ENCODE data around the gene GGT5. TPM values are rescaled to one million over a fixed set of nuclear protein-coding genes. Genes with fewer than 3 reads are reported as not detected.
"Not testable (repeated sequence)": the region's sequence is repeated elsewhere in the genome, so short reads cannot be mapped to it uniquely, and the experiment has no call there.

The GGT5 gene, protein sequence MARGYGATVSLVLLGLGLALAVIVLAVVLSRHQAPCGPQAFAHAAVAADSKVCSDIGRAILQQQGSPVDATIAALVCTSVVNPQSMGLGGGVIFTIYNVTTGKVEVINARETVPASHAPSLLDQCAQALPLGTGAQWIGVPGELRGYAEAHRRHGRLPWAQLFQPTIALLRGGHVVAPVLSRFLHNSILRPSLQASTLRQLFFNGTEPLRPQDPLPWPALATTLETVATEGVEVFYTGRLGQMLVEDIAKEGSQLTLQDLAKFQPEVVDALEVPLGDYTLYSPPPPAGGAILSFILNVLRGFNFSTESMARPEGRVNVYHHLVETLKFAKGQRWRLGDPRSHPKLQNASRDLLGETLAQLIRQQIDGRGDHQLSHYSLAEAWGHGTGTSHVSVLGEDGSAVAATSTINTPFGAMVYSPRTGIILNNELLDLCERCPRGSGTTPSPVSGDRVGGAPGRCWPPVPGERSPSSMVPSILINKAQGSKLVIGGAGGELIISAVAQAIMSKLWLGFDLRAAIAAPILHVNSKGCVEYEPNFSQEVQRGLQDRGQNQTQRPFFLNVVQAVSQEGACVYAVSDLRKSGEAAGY
- 7.2 and 16.2 TPM in 2 replicates for total RNA-seq

DNA sequence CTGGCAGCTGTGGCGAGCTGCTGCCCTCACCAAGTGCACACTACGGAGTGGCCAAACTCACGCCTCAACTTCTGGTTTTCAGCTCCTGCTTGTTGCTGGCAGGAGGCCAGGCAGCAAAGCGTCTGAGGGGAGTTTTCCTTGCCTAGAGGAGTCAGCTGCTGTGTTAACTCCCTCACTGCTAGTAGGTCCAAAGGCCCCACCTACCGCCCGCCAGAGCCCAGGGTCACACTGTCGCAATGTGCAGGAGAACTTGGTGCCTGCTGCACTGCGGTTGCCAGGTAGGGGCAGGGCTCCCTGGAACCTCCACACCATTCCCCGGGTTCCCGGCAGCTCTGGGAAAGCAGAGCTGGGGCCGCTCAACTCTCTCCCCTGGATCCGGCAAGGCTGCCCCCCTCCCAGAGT is at the start of gene GGT5:
GGT5 (minus strand) TSS at position 53 of the 402 bp plus-strand sequence. CDS start 357 bp downstream, outside the sequence.
- not testable (repeated sequence) for H3K27me3 ChIP-seq (ENCODE audit: insufficient read depth, low read length); H2AFZ ChIP-seq (ENCODE audit: low read length); H3K9me3 ChIP-seq (ENCODE audit: low read depth, low read length); DNase-seq (ENCODE audit: insufficient read length, low spot score, missing footprints); H4K20me1 ChIP-seq (ENCODE audit: insufficient read depth, low read length); H3K36me3 ChIP-seq (ENCODE audit: insufficient read depth, low read length); H3K79me2 ChIP-seq (ENCODE audit: insufficient read depth, low read length)
- Histone ChIP-seq H3K4me3 (ENCODE audit: insufficient read depth, low read length) (peak within 1 kb of the TSS; percentile 60), H3K27ac (ENCODE audit: low read depth, low read length) (peak within 1 kb of the TSS; percentile 93), H3K4me2 (ENCODE audit: insufficient read depth, low read length) (peak within 1 kb of the TSS; percentile 75), H3K4me1 (ENCODE audit: insufficient read depth, low read length) (peaks cover 48% of the 10 kb centered on the region)

DNA sequence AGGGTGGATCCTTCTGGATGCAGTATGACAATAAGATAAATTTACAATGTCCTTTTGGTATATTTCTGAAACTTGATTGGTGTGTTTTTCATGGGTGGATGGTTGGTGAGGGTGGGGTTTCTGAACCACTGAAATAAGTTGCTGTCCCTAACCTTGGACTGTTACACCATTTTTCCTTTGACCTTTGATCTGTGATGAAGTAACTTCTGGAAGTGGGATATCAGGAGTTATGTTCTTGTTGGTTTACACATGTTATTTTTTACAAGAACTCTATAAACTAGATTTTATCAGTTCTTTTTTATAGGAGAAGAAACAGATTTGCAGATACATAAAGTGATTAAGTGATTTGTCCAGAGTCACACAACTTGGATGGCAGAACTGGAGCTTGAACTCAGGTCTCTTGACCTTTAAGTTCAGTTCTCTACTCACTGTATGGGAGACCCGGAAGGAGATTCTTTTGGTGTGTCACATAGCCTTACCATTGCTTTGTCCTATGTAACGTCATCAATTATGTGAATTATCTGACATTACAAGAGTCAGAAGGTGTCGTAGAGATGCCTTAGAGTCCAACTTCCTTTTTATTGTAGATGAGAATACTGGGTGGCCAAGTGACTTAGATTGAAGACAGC is 47.4 kb upstream of the GGT5 start:
- H3K36me3 ChIP-seq (ENCODE audit: insufficient read depth, low read length); DNase-seq (ENCODE audit: insufficient read length, low spot score, missing footprints); H3K27me3 ChIP-seq (ENCODE audit: insufficient read depth, low read length); H4K20me1 ChIP-seq (ENCODE audit: insufficient read depth, low read length); H3K4me3 ChIP-seq (ENCODE audit: insufficient read depth, low read length); H2AFZ ChIP-seq (ENCODE audit: low read length); H3K9me3 ChIP-seq (ENCODE audit: low read depth, low read length); H3K27ac ChIP-seq (ENCODE audit: low read depth, low read length): not testable (repeated sequence)
- Histone ChIP-seq H3K4me1 (ENCODE audit: insufficient read depth, low read length) (peaks cover 45% of the 10 kb centered on the region), H3K4me2 (ENCODE audit: insufficient read depth, low read length) (peak overlapping the region; percentile 4), H3K79me2 (ENCODE audit: insufficient read depth, low read length) (peaks cover 58% of the 10 kb centered on the region)

- peak overlapping the region; percentile 13 for H3K27ac ChIP-seq (ENCODE audit: low read depth, low read length)
- no peak for DNase-seq (ENCODE audit: insufficient read length, low spot score, missing footprints)
- peaks cover 49% of the 10 kb centered on the region for H3K4me1 ChIP-seq (ENCODE audit: insufficient read depth, low read length)
- H2AFZ ChIP-seq (ENCODE audit: low read length): no peak overlapping the region
- H3K9me3 ChIP-seq (ENCODE audit: low read depth, low read length): no peaks in the 10 kb centered on the region
- H3K4me2 ChIP-seq (ENCODE audit: insufficient read depth, low read length): peak overlapping the region; percentile 4
- H4K20me1 ChIP-seq (ENCODE audit: insufficient read depth, low read length): peaks cover 3% of the 10 kb centered on the region
- peaks cover 2% of the 10 kb centered on the region for H3K36me3 ChIP-seq (ENCODE audit: insufficient read depth, low read length)
- peaks cover 62% of the 10 kb centered on the region for H3K79me2 ChIP-seq (ENCODE audit: insufficient read depth, low read length)
- no peaks in the 10 kb centered on the region for H3K27me3 ChIP-seq (ENCODE audit: insufficient read depth, low read length)
- no peak for TF ChIP-seq CTCF (IDR thresholded peaks at IDR 0.05; ENCODE audit: extremely low read depth, low read depth, low read length)
- no peak overlapping the region for H3K4me3 ChIP-seq (ENCODE audit: insufficient read depth, low read length)
Measured at GRCh38 chr22:24291515-24292201, 46.8 kb upstream of the GGT5 start.

GRCh38 chr22:24290459-24290858 is 45.6 kb upstream of the GGT5 start:
- H3K27ac ChIP-seq (ENCODE audit: low read depth, low read length): peak overlapping the region; percentile 82
- no peak for TF ChIP-seq CTCF (IDR thresholded peaks at IDR 0.05; ENCODE audit: extremely low read depth, low read depth, low read length)
- no peaks in the 10 kb centered on the region for H3K27me3 ChIP-seq (ENCODE audit: insufficient read depth, low read length)
- peaks cover 63% of the 10 kb centered on the region for H3K79me2 ChIP-seq (ENCODE audit: insufficient read depth, low read length)
- DNase-seq (ENCODE audit: insufficient read length, low spot score, missing footprints): no peak
- H3K9me3 ChIP-seq (ENCODE audit: low read depth, low read length): no peaks in the 10 kb centered on the region
- peaks cover 3% of the 10 kb centered on the region for H4K20me1 ChIP-seq (ENCODE audit: insufficient read depth, low read length)
- peaks cover 54% of the 10 kb centered on the region for H3K4me1 ChIP-seq (ENCODE audit: insufficient read depth, low read length)
- H3K4me3 ChIP-seq (ENCODE audit: insufficient read depth, low read length): no peak overlapping the region
- peak overlapping the region; percentile 71 for H3K4me2 ChIP-seq (ENCODE audit: insufficient read depth, low read length)
- no peak overlapping the region for H2AFZ ChIP-seq (ENCODE audit: low read length)
- peaks cover 2% of the 10 kb centered on the region for H3K36me3 ChIP-seq (ENCODE audit: insufficient read depth, low read length)
